HG02642 (cell line): ENCODE data around the gene COL25A1.
A peak's percentile ranks its signal among the peaks of the same experiment; 100 is the strongest.

Experiments
- ATAC-seq: cut with Tn5 transposase; IDR thresholded peaks from one replicate; pipeline ENCODE4 v1.9.1; 2021; ENCODE audit warnings: mild to moderate bottlenecking; ENCODE audit not compliant: unreplicated experiment, poor library complexity

Gene COL25A1

DNA sequence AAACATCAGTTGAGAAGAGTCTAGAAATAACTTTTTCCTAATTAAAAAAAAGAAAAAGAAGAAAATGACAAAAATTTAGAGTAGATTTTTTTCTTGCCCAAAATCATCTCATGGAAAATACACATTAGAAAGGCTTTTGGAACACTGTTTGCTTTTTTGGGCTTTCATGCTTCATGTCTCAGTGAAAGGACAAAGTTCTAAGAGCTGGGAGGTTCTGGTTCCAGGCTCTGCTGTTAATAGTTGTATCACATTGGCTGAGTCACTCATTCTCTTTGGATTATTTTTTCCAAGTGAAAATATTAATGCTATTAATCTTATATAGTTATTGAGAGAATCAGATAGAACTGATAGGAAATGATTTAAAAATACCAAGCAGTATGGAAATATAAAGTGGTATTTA, 506.7 kb downstream of the COL25A1 start:
- no peak for ATAC-seq

DNA sequence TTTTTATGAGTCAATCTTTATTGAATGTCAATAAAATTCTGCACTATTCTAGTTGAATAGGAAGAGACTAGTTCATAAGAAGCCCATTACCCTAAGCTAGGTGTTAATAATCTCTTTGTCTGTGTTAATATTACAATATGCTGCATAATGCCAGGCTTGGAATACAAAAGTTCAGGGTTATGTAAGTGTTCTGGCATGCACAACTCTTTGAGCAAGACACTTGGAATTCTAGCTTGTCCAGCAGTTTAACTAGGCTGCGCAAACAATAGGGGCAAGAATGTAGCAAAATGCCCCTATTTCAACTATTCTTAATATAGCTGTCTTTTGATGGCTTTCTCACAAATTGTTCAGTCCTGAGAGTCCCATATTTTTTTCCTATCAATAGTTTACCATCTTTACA, 508.3 kb downstream of the COL25A1 start:
- no peak for ATAC-seq

DNA sequence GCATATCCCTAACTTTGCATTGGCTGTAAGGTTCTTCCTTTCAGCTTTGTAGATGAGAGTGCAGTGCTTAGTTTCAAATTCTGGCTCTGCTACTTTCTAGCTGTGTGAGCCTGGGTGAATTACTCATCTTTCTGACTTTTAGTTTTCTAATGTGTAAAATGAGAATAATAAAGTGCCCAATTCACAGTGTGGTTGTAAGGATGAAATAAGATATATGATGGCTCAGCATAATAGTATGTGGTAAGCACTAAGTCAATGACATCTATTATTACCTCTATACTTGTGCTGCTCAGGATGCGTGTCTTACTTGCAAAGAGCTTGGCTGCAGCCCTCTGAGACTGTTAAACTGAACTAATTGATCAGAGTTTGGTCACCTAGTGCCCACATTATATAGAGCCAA, 509.0 kb downstream of the COL25A1 start:
- no peak for ATAC-seq

DNA sequence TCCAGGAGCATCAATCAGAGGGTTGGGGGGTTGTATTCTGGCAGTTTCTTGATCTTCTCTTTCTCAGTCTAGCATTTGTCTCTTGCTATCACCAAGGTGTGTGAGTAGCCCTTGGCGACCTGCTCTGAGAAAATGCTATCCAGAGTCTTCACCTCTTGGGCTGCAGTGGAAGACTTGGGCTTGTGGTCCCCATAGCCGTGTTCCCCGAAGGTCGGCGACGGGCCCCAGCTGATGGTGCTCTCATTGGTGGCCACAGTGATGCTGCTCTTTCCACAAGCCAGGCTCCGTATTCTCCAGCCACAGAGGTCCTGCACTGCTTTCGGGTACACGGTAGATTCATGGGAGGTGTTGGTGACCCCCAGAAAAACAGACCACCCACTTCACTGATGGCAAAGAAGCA, 513.7 kb downstream of the COL25A1 start:
- ATAC-seq, result no peak

DNA sequence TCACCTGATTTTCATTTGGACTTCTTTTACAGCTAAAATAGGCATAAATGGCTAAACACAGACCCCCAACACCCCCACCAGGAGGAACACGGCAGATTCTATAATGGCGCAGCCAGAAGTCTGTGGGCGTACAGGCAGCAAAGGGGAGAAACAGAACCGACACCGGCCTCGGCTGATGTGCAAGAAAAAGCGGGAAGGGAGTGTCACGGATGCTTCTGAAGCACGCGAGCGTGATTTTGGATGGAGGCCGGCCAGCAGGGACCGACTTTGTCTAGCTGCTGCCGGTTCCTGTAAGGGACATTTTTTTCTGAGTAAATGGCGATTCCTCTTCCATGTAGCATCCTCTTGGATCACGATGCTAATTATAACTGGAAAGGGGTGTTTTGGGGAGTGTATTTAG, 514.7 kb downstream of the COL25A1 start:
- ATAC-seq, result no peak

DNA sequence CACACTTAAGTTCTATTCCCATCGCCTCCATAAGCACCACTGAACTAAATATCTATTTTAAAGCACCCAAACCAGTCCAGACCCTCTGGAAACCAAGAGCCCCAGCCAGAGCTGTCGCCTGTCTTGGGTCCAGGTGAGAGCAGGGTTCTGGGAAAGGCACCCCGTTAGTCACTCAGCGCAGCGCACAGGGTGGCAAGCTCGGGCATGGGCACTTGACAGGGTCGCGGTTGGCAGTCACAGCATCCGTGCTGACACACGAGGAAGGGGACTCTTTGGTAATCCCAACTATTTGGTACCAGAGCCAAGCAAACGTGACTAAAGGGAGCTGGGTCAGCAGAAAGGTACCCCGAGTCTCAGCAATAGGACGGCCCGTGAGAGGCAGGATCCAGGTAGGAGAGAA, 515.4 kb downstream of the COL25A1 start:
- ATAC-seq, result no peak

DNA sequence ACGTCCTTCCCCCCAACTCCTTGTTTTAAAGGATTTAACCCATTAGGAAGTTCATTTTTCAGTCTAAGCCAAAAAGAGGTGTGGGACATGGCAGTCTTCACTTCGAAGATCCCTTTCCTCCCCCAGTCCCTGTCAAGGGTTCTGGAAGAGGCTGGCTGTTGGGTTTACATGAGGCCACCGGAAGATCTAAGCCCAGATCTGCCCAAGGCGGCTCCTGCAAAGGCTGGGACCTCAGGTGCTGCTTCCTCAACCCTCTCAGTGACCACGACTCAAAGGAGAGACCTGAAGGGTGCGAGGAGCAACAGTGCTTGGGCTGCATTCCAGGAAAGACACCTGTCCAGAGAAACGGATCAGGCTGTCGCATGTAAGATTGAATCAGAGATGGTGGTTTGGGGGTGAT, 516.1 kb downstream of the COL25A1 start:
- ATAC-seq, result no peak

DNA sequence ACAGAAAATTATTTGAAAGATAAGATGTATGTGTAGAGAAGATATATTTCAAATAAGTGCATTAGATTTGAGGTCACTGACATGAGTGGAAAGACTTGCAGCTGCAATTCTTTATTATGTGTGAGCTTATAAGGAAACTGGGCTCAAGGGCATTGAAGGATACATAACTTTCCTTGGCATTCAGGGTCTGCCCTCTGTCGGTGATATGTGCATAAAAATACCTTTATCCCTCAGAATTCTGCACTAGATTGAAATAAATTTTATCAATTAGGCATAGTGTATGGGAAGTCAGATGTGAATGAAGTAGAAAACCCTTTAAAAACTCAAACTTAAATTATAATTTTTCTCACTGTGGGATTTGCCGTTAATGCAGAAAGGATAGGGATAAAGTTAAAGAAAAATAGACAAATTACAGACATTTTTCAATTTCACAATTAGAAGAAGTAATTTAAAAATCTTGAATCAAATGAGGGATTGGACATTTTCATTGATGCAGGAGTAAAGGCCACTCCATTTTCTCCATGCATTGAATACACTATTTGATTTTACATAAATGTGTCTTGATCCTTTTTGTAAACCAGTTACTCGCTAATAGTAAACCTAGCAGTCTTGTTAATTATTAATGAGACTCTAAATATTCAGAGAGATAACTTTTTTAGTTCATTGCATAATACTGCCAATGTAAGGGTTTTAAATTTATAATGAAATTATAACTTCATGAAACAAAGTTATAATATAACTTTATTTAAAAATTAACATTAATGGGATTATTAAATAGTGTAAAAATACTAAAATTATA, 518.6 kb downstream of the COL25A1 start:
- no peak for ATAC-seq

DNA sequence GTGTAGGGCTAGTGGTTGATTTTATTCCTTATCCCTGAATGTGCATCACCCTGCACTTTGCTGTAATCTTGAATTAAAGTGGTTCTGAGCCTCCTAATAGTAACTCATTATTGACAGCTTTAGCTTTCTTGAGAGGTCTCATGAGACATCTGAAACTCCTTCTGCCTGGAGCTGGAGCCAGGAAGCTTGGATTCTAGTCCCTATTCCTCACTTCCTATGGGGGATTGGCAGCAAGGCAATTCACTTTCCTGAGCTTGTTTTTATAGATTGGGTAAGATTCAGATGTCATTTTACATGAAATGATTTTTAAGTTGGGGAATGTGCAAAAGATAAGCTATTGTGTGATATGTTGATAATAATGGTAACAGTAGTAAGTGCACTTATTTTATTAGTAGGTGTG, 522.5 kb downstream of the COL25A1 start:
- ATAC-seq, result no peak

DNA sequence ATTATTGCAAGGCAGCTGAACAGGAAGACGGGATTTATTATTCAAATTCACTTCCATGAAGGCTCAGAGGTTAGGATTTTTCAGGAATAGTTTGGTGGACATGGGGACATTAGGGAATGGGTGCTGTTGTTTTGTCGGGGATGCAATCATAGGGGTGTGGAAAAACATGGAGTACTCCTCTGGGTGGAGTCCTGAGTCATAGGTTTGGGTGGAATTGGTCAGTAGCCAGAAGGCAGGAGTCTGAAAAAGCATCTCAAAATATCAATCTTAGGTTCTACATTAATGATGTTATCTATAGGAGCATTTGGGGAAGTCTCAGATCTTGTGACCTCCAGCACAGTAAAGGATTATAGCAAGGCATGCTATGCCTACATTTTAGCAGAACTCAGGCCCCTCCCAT, 525.1 kb downstream of the COL25A1 start:
- no peak for ATAC-seq

DNA sequence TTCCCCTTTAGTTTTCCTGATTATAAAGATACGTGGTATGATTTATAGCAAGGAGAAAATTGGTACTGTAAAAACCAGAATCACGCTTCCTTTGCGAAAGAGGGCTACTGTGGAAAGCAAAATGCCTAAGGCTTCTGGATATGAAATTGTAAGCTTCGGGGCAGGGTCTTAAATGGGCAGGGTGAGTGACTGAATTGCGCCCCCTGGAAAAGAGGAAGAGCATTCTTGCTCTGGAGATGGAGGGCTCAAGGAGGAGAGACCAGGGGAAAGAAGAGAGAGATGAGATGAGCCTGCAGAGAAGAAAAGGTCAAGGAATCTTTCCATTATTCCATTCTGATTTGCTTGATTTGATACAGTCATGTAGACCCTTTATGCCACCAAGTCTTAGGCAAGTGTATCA, 526.5 kb downstream of the COL25A1 start:
- no peak for ATAC-seq

DNA sequence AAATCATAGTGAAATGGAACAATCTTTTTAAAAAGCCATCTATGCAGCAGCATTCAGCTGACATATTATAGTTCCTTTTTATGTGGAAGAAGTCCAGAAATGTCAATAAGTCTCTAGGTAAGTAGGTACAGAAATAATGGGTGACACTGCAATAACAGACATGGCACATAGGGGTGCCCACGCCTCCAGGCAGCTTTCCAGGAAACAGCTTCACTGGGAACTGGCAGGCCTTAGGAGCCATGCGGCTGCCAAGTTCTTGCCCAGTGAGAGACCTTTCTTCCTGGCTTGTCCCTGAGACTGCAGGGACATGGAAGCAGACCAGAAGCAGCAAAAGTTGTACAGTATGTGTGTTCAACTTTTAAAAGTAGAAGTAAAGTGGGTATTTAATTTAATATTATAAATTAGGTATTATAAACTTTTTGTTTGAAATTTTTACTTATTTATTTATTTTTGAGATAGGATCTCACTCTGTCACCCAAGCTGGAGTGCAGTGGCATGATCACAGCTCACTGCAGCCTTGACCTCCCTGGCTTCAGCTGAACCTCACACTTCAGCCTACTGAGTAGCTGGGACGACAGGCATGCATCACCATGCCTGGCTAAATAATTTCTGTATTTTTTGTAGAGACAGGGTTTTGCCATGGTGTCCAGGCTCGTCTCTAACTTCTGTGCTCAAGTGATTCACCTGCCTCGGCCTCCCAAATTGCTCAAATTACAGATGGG, 527.5 kb downstream of the COL25A1 start:
- ATAC-seq, result no peak

DNA sequence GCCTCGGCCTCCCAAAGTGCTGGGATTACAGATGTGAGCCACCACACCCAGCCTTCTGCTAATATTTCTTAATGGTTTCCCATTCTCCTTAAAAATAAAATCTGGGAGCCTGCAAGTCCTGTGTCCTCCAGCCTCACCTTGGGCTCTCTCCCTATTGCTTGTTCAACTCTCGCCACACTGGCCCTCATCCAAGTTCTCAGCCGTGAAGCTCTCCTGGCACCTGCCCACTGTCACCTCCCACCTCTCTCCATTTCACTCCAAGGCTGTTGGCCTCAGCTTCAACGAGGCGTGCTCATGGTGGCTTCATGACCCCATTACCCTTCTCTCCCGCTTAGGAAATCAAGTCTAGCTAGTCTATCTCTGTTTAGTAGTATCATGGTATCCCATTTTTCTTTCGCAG, 530.1 kb downstream of the COL25A1 start:
- ATAC-seq, result no peak

DNA sequence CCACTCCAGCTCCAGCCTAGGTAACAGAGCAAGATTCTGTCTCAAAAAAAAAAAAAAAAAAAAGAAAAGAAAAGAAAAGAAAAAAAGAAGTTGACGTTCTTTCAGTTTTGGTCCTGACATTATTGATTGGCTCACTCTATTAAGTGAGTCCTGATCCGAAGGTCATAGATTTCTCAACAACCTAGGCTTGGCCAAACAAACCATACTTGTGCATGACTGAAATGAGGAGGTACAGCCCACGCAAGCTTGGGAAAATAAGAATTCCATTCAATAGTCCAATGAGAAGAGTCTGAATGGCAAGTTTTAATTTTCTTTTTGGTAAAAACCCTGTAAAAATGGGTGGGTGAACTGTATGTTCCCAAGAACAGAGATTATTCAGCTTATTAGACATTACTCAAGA, 536.4 kb downstream of the COL25A1 start:
- no peak for ATAC-seq

DNA sequence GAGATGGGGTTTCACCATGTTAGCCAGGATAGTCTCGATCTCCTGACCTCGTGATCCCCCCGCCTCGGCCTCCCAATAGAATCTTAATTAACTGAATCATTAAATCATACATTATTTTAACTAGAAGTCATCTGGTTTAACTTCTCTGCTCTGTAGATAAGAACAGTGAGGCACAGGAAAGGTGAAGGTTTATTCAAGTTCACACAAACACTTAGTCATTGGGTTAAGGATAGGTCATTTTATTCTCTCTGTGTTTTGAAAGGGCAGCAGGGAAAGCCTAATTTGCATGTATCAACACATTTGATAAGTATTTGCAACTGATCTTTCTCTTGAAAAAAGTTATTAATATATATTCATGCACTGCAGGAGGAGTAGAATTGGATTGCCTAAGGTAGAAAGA, 538.5 kb downstream of the COL25A1 start:
- ATAC-seq, result no peak

DNA sequence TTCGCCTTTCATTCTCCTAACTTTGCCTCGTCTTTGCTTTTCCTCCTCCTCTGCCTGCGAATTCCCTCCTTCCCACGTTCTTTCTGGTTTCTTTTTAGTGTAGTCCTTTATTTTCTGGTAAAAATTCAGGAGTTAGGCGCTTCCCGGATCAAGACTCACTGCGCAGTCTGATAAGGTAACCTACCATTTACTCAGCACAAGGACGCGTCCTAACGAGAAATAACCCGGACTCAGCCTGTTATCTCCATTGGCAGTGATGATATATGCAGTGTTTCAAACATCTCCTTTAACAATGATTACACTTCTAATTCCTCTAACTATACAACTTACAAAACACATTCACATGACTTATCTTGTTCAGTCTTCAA, 539.2 kb downstream of the COL25A1 start:
- ATAC-seq, result no peak

DNA sequence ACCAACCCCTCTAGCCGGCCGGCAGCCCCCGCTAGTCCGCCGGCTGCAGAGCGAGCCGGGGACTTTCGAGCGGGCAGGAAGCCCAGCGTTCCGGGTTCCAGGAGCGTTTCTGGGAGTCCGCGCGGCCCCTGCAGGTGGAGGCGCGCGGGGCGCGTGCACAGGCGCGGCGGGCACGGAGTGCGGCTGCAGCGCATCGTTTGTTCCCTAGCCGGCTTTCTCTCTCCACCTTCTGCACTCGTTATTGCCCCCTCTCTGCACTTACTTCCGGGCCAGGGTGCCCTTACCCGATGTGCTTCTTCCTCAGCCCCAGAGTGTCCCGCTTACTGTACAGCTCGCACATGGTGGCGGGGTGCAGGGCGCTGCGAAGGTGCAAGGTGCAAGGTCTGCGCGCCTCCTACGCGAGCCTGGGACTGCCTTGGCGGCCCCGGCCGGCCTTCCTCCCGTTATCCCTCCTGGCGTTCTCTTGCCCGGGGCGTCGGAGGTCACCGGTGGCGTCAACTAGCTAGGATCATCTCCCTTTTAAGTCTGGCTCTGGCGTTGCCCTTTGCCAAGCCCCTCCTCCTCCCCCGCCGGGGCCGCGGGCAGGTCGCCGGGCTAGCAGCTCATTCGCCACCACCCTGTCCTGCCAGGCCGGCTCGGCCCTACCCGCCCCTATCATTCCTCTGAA, 539.8 kb downstream of the COL25A1 start, which contains the start of gene ETNPPL:
TSS of gene ETNPPL (minus strand) at position 495 of the 667 bp plus-strand sequence. CDS start at position 340, 155 bp downstream.
- peak; percentile 57 for ATAC-seq
